Measurements from ENCODE around the gene RNF181. TPM values are rescaled to one million over a fixed set of nuclear protein-coding genes. Genes with fewer than 3 reads are reported as not detected.

RNF181 gene
- total and polyA plus RNA-seq, 4 donors: 90.2 to 296 (median 185) TPM

GRCh38 chr2:85577386-85578242 is 17.9 kb upstream of the RNF181 start, which contains the start of gene VAMP8:
VAMP8 (plus strand) TSS chr2:85577586; CDS start chr2:85577647, 61 bp downstream.
- Histone ChIP-seq H3K9ac (ENCODE audit: insufficient read depth in 1 of 2, low read length in 2 of 2) (peak within 1 kb of the TSS; percentile 19 to 25), H3K36me3 (ENCODE audit: control insufficient read depth in 4 of 4, insufficient read depth in 4 of 4, low read length in 4 of 4) (peaks cover 0 to 7% (median 0%) of the 10 kb centered on the region in 4 donors), H3K27me3 (ENCODE audit: control insufficient read depth in 3 of 3, insufficient read depth in 3 of 3, low read length in 2 of 3) (no peaks in the 10 kb centered on the region), H3K9me3 (ENCODE audit: control insufficient read depth in 4 of 4, insufficient read depth in 3 of 4, low read length in 3 of 4) (no peaks in the 10 kb centered on the region), H3K4me1 (ENCODE audit: control insufficient read depth in 5 of 5, insufficient read depth in 5 of 5, low read length in 5 of 5) (peaks cover 0 to 40% (median 20%) of the 10 kb centered on the region in 5 donors), H3K4me3 (peak within 1 kb of the TSS; percentile 27), H3K27ac (ENCODE audit: low read depth in 1 of 2, low read length in 1 of 2) (peak within 1 kb of the TSS; percentile 33 to 96)
- no peak for TF ChIP-seq CTCF (IDR thresholded peaks at IDR 0.05; ENCODE audit: control extremely low read depth, extremely low read depth)
- peak; percentile 50 to 69 (median 53) for DNase-seq
- WGBS, 2 donors: 6 to 7% methylated on average over 19 of the region's 19 CpGs
- peak; percentile 76 for ATAC-seq (ENCODE audit: insufficient read depth, low FRiP score)

- Histone ChIP-seq H3K36me3 (ENCODE audit: control insufficient read depth in 4 of 4, insufficient read depth in 4 of 4, low read length in 4 of 4) (peaks cover 0 to 7% (median 0%) of the 10 kb centered on the region in 4 donors), H3K27ac (ENCODE audit: low read depth in 1 of 2, low read length in 1 of 2) (peak overlapping the region; percentile 33 to 96), H3K9ac (ENCODE audit: insufficient read depth in 1 of 2, low read length in 2 of 2) (peak overlapping the region; percentile 25 to 30), H3K4me3 (peak overlapping the region; percentile 27), H3K9me3 (ENCODE audit: control insufficient read depth in 4 of 4, insufficient read depth in 3 of 4, low read length in 3 of 4) (no peaks in the 10 kb centered on the region), H3K27me3 (ENCODE audit: control insufficient read depth in 3 of 3, insufficient read depth in 3 of 3, low read length in 2 of 3) (no peaks in the 10 kb centered on the region), H3K4me1 (ENCODE audit: control insufficient read depth in 5 of 5, insufficient read depth in 5 of 5, low read length in 5 of 5) (peaks cover 0 to 40% (median 21%) of the 10 kb centered on the region in 5 donors)
- no peak for TF ChIP-seq CTCF (IDR thresholded peaks at IDR 0.05; ENCODE audit: control extremely low read depth, extremely low read depth)
- ATAC-seq (ENCODE audit: insufficient read depth, low FRiP score) (peak; percentile 65), DNase-seq (peak; percentile 55 to 71 (median 64))
- 7 to 13% methylated on average over 19 of the region's 19 CpGs for WGBS, 2 donors
Observed at GRCh38 chr2:85578243-85579180, 17.0 kb upstream of the RNF181 start.

GRCh38 chr2:85579266-85579935 is 16.1 kb upstream of the RNF181 start:
- DNase-seq: peak; percentile 47 to 81 (median 71)
- peaks cover 0 to 7% (median 0%) of the 10 kb centered on the region in 4 donors for H3K36me3 ChIP-seq (ENCODE audit: control insufficient read depth in 4 of 4, insufficient read depth in 4 of 4, low read length in 4 of 4)
- WGBS, 2 donors: 21 to 28% methylated on average over 6 of the region's 6 CpGs
- no peak for TF ChIP-seq CTCF (IDR thresholded peaks at IDR 0.05; ENCODE audit: control extremely low read depth, extremely low read depth)
- peak overlapping the region; percentile 10 to 96 for H3K27ac ChIP-seq (ENCODE audit: low read depth in 1 of 2, low read length in 1 of 2)
- no peaks in the 10 kb centered on the region for H3K9me3 ChIP-seq (ENCODE audit: control insufficient read depth in 4 of 4, insufficient read depth in 3 of 4, low read length in 3 of 4)
- peak overlapping the region in 1 of 2 donors; percentile 30 for H3K9ac ChIP-seq (ENCODE audit: insufficient read depth in 1 of 2, low read length in 2 of 2)
- no peak for ATAC-seq (ENCODE audit: insufficient read depth, low FRiP score)
- peaks cover 0 to 46% (median 23%) of the 10 kb centered on the region in 5 donors for H3K4me1 ChIP-seq (ENCODE audit: control insufficient read depth in 5 of 5, insufficient read depth in 5 of 5, low read length in 5 of 5)
- no peaks in the 10 kb centered on the region for H3K27me3 ChIP-seq (ENCODE audit: control insufficient read depth in 3 of 3, insufficient read depth in 3 of 3, low read length in 2 of 3)
- H3K4me3 ChIP-seq: no peak overlapping the region
